GM12892 (cell line): Measurements from ENCODE around the gene LMX1A.

Source experiments
- POLR2A ChIP-seq: IDR thresholded peaks from 2 replicates; pipeline ENCODE4 v1.6.1; 2011; ENCODE audit warnings: low read depth, low read length, control low read depth
- POLR2AphosphoS5 ChIP-seq: IDR thresholded peaks from 2 replicates; pipeline ENCODE4 v1.6.1; 2011; ENCODE audit warnings: low read depth, low read length, control low read depth
- TAF1 ChIP-seq: IDR thresholded peaks from 2 replicates; pipeline ENCODE4 v1.6.1; 2011; ENCODE audit warnings: low read depth, mild to moderate bottlenecking, control low read depth, low read length, borderline replicate concordance

- TF ChIP-seq POLR2AphosphoS5 (no peak), POLR2A (no peak), TAF1 (no peak)
Observed at GRCh38 chr1:165289556-165289955, 67.0 kb downstream of the LMX1A start.
